Esophagus mucosa (tissue), 1 donor: ENCODE data around the gene CCDC50. TPM values are rescaled to one million over a fixed set of nuclear protein-coding genes. Genes with fewer than 3 reads are reported as not detected.

Source experiments
- ATAC-seq: fragments of 200-7000 bp; cut with Tn5 transposase; one replicate; pipeline ENCODE4 v1.9.1; 2020
- total RNA-seq: library from RNA; stranded (reverse); gene quantifications from one replicate; pipeline ENCODE4 v1.2.4, GENCODE V29; 2023
- donor health status: DM: yes; HTN: yes; CAD: no.

CCDC50 gene
- total RNA-seq, 1 donor from 2014 or later, result 18.7 TPM

DNA sequence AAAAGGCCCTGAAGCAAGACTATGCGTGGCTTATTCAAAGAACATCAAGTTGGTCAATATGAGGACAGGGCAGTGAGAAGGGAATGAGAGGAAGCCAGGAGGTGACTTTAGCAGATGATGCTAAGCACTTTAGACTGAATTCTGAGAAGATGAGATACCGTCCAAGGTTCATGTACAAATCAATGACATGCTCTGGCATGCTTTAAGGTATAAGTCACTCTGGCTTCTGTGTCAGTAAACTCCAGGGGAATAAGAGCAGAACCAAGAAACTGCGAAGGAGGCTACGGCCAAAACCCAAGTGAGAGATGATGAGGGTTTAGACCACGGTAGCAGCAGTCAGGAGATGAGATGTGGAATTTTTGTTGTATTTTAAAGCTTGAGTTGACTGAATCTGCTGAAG lies 8.9 kb upstream of the CCDC50 start:
- peak; percentile 20 for ATAC-seq

DNA sequence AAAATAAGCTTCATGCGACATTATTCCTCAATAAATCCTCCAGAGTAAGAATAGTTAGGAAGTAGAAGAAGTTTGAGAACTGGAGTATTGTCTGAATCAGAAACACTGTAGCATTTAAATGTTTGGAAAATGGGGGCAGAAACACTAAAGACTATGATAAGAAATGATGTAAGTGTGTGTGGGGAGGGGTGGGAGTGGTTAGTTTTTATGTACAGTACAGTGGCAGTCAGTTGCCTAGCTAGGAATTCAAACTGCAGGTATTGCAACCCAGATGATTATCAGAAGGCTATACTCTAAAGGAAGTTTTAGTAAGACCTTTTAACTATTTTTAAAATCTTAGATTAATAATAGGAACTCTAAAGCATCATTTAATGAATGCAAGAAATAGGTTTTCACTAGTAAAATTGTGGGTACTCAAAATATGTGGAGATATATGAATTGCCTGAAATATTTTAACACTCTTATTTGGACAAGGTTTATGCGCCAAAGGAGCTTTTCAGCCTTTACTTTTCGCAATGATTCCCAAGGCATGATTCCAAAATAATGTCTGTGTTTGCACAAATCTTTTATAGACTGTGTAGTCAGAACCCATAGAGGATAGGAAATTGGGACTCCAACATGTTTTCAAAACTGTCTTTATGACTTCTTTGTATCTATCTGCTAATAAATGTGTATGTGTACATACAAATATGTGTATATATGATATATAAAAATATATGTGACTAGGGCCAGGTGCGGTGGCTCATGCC lies 8.0 kb upstream of the CCDC50 start:
- ATAC-seq, result no peak

- no peak for ATAC-seq
Observed at GRCh38 chr3:191324936-191325335, 4.3 kb upstream of the CCDC50 start.

DNA sequence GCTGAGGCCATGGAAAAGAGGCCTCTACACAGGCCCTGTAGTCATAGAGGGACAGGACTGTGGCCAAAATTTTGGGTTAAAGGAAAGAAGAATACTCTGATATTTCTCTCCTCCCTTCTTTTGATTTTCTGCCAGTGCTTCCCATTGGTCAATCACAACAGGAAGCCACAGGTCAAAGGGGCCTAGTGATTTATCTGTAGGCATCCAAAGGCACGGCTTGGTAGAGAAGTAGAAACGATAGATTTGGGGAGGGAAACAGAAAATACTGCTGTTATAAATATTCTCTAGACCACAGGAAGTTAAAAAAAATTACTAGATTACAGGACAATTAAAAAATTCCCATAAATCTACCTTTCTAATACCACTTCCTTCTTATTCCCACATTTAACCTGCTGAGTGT lies 1.7 kb upstream of the CCDC50 start:
- no peak for ATAC-seq

- peak; percentile 8 for ATAC-seq
Observed at GRCh38 chr3:191328383-191328961, 722 bp upstream of the CCDC50 start.

DNA sequence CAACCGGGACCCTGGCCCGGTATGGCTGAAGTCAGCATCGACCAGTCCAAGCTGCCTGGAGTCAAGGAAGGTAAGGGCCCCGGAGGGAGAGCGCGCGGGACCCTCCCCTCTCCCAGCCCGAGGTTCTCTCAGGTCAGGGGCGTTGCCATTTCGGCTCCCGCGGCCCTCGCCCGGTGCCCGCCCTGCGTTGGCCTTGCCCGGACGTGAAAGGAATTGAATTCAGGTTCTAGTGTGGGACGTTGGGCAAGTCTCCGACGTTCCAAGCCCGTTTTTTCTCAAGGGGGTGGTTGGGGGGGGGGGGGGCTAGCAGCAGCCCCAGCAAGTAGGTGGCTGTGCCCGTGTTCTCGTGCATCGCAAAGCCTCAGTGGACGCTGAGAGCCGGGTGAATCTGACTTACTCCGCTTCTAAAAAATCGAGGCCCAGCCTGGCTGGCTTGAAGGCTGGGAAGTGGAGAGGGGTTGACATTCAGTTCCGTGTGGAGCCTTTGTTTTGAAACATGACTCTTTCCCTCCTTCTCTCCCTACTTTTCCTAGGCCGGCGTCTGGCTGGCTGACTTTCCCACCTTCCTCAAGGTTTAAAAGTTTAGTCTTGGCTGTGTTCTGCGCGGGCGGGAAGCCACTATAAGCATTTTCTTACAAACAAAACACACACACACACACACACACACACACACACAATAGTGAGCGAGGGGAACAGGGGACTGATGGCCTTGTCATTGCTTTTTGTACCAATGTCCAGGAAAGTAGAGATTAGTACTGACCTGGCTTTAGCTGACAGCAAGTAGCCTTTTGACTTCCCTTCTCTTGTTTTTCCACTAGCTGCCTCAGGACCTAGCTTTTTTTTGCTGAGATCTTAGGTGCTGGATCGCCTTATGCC lies 698 bp downstream of the CCDC50 start, which contains the start of gene UTS2B:
TSS of gene UTS2B (minus strand) at position 873 of the 876 bp plus-strand sequence. CDS start 48,337 bp downstream, outside the sequence.
- ATAC-seq, result peak; percentile 62

DNA sequence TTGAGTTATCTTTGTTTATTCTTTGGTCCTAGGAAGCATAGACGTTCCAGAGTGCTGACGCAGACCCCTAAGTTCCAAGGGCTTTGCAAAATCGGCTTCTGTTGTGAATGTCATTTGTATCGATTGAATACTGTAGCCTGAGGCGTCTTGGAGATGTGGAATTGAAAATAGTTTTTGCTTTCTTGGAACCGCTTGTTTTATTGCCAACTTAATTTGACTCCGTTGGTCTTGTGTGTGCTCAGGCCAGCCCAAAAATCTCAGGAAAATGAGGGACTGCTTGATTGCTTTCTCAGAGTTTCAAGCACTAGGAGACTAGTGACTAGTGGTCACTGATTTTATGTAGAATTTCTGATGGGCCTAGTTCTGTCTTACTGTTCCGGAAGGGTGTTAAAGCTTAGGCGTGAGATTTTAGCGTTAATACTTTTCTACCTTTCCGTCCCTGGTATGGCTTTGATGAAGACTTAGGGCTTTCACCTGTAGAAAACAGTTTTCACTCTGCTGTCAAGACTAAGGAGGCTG lies 1.4 kb downstream of the CCDC50 start:
- no peak for ATAC-seq

- ATAC-seq, result no peak
Observed at GRCh38 chr3:191331388-191331787, 2.2 kb downstream of the CCDC50 start.

- no peak for ATAC-seq
Observed at GRCh38 chr3:191333298-191333880, 4.2 kb downstream of the CCDC50 start.

DNA sequence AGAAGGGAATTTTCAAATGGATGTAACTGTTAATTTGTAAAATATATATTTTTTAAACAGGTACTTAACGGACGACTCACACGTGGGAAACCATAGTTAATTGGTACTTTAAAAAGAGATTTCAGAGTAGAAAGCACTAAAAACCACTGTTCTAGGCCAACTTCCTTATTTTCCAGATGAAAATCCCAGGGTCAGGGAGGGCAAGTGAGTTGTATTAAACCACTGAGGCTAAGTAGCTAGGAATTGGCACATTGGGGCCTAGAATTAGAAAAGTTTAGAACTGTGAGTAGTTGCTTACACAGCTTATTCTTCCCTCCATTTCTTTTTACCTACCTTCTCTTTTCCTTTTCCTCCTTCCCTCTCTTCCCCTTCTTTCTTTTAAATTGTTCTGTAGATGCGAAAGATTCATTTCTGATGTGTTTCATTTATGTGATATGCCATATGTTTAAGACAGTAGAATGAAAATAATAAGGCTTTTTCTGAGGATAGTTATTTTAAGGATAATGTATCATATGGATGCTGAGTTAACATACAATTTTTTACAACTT lies 5.2 kb downstream of the CCDC50 start:
- ATAC-seq, result no peak

GRCh38 chr3:191336833-191337232 lies 7.6 kb downstream of the CCDC50 start:
- ATAC-seq, result no peak

- ATAC-seq, result no peak
Observed at GRCh38 chr3:191338177-191338488, 8.9 kb downstream of the CCDC50 start.

- no peak for ATAC-seq
Observed at GRCh38 chr3:191339316-191339917, 10.2 kb downstream of the CCDC50 start.

DNA sequence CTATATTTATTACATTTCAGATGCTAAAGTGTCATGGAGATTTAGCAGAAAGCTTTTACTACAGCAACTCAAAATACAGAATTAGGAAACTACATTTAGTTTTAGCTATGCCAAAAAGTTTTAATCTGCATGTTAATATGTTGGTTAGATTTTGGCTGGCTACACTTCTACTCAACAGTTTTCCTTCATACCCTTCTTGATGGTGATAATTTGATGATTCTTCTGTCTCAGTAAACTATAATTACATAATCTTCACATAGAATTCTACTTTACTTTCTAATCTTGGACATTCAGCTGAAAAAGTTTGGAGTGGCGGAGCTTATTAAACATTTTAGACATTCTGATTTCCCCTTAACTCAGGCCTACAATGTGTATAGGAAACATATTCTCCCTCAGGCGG lies 11.2 kb downstream of the CCDC50 start:
- ATAC-seq, result no peak

DNA sequence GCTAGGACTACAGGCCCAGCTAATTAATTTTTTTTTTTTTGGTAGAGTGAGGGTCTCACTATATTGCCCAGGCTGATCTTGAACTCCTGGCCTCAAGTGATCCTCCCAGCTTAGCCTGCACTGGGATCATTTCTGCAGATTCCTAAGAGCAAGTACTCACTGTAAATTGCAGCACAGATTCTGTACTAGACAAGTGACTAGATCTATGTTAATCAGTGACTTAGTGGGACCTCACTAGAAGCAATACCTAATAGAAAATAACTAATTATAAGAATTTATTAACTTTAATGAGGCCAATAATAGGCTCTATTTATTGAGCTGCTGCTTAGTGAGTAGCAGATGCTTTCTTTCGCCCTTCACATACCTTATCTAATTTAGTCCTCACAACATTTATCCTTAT lies 11.8 kb downstream of the CCDC50 start:
- no peak for ATAC-seq

DNA sequence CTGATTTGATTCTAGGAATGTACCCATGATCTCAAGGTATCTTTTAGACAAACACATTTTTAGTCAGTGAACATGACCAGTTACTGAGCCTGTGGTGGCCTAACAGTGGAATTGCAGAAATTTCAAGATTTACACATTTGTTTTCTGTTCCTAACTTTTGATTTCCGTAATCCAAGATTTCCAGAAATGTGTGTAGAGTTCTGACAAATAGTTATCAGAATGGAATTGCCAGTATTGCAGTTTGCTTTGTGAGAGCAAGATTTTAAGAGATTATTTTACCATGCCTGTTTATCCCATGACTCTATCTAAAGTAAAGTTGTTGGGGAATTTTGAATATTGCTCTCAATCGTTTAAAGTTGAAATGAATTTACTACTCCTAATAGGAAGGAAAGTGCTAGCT lies 12.8 kb downstream of the CCDC50 start:
- no peak for ATAC-seq

DNA sequence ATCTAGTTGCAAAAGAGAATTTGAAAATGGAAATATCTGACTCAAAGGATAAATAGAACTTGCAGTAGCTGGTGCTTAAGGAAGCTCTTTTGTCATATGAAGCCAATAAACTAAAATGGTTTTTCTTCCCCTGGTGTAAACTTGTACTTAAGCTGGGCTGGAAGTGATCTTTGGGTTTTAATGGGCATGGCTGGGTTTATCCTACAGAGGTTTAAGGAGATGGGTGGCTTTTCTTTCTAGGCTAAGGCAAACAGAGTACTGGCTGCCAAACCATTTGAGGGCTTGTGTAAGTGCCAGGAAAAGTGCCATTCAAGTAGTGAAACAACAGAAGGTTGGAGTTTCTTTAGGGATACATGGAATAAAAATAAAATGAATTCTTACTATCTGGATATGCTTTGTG lies 13.2 kb downstream of the CCDC50 start:
- no peak for ATAC-seq

- no peak for ATAC-seq
Observed at GRCh38 chr3:191343115-191343514, 13.9 kb downstream of the CCDC50 start.

- ATAC-seq, result no peak
Observed at GRCh38 chr3:191343913-191344312, 14.7 kb downstream of the CCDC50 start.

DNA sequence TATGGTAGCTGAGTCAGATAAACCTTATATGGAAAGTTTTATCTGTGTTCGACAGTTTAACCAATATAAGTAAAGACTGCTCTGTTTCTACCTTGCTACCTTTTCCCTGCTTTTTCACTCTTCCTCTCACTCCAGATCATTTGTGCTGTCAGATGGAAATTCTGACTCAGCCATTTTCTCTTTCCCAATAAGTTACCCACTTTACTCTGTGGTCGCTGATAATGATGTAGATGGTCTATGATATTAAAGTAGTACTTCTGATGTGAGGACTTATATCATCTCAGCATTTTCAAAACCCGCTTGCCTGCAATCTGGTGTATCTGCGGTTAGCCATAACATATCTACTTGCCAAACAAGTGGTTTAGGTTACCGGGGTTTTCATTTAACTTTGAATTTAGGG lies 16.1 kb downstream of the CCDC50 start:
- no peak for ATAC-seq

GRCh38 chr3:191347228-191347627 lies 18.0 kb downstream of the CCDC50 start:
- ATAC-seq, result no peak

DNA sequence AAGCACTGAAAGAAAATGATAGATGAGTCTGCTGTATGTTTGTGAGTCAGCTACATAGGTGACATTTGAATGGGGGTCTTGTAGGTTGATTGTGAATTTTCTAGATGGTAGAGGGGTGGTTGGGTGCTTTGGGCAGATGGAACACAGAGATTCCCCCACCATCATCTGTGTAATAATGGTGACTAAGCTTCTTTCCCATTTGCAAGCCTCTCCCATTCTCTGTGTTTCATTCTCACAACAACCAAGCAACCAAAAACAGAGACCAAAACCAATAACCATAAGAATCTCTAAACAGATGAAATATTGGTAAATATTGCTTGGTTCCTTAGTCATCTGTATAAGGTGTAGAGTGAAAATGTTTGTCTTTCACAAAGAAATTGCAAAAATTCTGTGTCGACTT lies 18.9 kb downstream of the CCDC50 start:
- ATAC-seq, result no peak
